Natural killer cell (primary cell): Measurements from ENCODE around the gene MYO5A. TPM values are rescaled to one million over a fixed set of nuclear protein-coding genes. Genes with fewer than 3 reads are reported as not detected.

Source experiments
- ATAC-seq, 3 donors: fragments of 150-1000 bp in 2 of 3; fragments of 200-7000 bp in 1 of 3; cut with Tn5 transposase; 1 replicate in 1 of 3; 2 replicates in 2 of 3; pipeline ENCODE4 v1.10.0; 2021; ENCODE audit warnings: mild to moderate bottlenecking in 2 of 3, moderate library complexity in 2 of 3
- DNase-seq, 2 donors: peaks; one replicate each; pipeline versions ENCODE4 v3.0.0 to v3.0.0-alpha.2; 2013 to 2021; ENCODE audit warnings: mixed read lengths in 1 of 2
- H3K27ac ChIP-seq: one replicate; pipeline ENCODE4 v1.5.1; 2013; ENCODE audit warnings: mild to moderate bottlenecking, low read length
- H3K27me3 ChIP-seq: one replicate; pipeline ENCODE4 v1.6.1; 2013; ENCODE audit warnings: low read length; ENCODE audit not compliant: control insufficient read depth, insufficient read depth
- H3K36me3 ChIP-seq: one replicate; pipeline ENCODE4 v1.6.1; 2013; ENCODE audit warnings: low read length; ENCODE audit not compliant: control insufficient read depth, insufficient read depth
- H3K4me1 ChIP-seq: one replicate; pipeline ENCODE4 v1.6.1; 2013; ENCODE audit warnings: low read length; ENCODE audit not compliant: control insufficient read depth, insufficient read depth
- H3K4me3 ChIP-seq: one replicate; pipeline ENCODE4 v1.5.1; 2013; ENCODE audit warnings: low read length
- H3K9me3 ChIP-seq: one replicate; pipeline ENCODE4 v1.6.1; 2013; ENCODE audit warnings: low read length; ENCODE audit not compliant: control insufficient read depth, insufficient read depth
- H3K27ac Mint-ChIP-seq, 2 donors: one replicate each; pipeline ENCODE4 v1.8.0; 2022; ENCODE audit warnings: mild to moderate bottlenecking in 2 of 2, mixed read lengths in 2 of 2, moderate library complexity in 1 of 2
- H3K27me3 Mint-ChIP-seq, 2 donors: one replicate each; pipeline ENCODE4 v1.8.0; 2022; ENCODE audit warnings: low read depth in 2 of 2, mixed read lengths in 2 of 2
- H3K36me3 Mint-ChIP-seq: one replicate; pipeline ENCODE4 v1.8.0; 2022; ENCODE audit warnings: mixed read lengths
- H3K4me1 Mint-ChIP-seq, 2 donors: one replicate each; pipeline ENCODE4 v1.8.0; 2022; ENCODE audit warnings: mixed read lengths in 2 of 2
- H3K4me3 Mint-ChIP-seq: one replicate; pipeline ENCODE4 v1.8.0; 2022; ENCODE audit warnings: mild to moderate bottlenecking, moderate library complexity, mixed read lengths
- H3K9me3 Mint-ChIP-seq, 2 donors: one replicate each; pipeline ENCODE4 v1.8.0; 2022; ENCODE audit warnings: mixed read lengths in 2 of 2
- CTCF ChIP-seq: fragments of 200-600 bp; IDR thresholded peaks from one replicate; pipeline ENCODE4 v1.8.0; 2022; ENCODE audit warnings: antibody characterized with exemption
- WGBS: methylation state at CpG from one replicate; pipeline ENCODE4 v1.1.7; 2013; ENCODE audit warnings: missing lambda C conversion rate; ENCODE audit not compliant: insufficient coverage; 5-methylcytosine and 5-hydroxymethylcytosine counted together
- intact Hi-C: fragments of 100-400 bp; cut with micrococcal nuclease; formaldehyde crosslinking; loops from one replicate; pipeline ENCODE4 v1.14.2; 2022
- total RNA-seq, 4 donors: library from RNA; stranded (reverse); fragments of 120-200 nt in 1 of 4; gene quantifications; one replicate each; pipeline versions ENCODE4 v1.2.3 to v1.2.4, GENCODE V29; 2013 to 2022

The MYO5A gene
- total RNA-seq, 3 donors from 2014 or later (not counting 1 experiment from before 2014, with no cell fraction given), result 42.8 to 51.5 (median 44.4) TPM

- H3K4me1 Mint-ChIP-seq, result no peaks in the 10 kb centered on the region
- ATAC-seq, result no peak
- H3K36me3 ChIP-seq, result peaks cover 27% of the 10 kb centered on the region
- WGBS, result 88% methylated on average over 2 of the region's 3 CpGs
- no peak overlapping the region for H3K4me3 Mint-ChIP-seq
- H3K36me3 Mint-ChIP-seq, result no peaks in the 10 kb centered on the region
- no peak for DNase-seq
- H3K4me1 ChIP-seq, result no peaks in the 10 kb centered on the region
- no peak overlapping the region for H3K27ac ChIP-seq
- H3K9me3 ChIP-seq, result no peaks in the 10 kb centered on the region
- no peaks in the 10 kb centered on the region for H3K27me3 ChIP-seq
- no peaks in the 10 kb centered on the region for H3K9me3 Mint-ChIP-seq
- H3K27ac Mint-ChIP-seq, result no peak overlapping the region
- H3K4me3 ChIP-seq, result no peak overlapping the region
- no peaks in the 10 kb centered on the region for H3K27me3 Mint-ChIP-seq
- no peak for TF ChIP-seq CTCF
- intact Hi-C loops, result no loop called here
These were observed 184.8 kb downstream of the MYO5A start for GRCh38 chr15:52343831-52344230.

GRCh38 chr15:52340093-52340492 is 188.6 kb downstream of the MYO5A start:
- peaks cover 28% of the 10 kb centered on the region for H3K36me3 ChIP-seq
- H3K4me3 ChIP-seq, result no peak overlapping the region
- H3K9me3 ChIP-seq, result no peaks in the 10 kb centered on the region
- no peak for ATAC-seq
- H3K27ac Mint-ChIP-seq, result no peak overlapping the region
- H3K27me3 Mint-ChIP-seq, result no peaks in the 10 kb centered on the region
- intact Hi-C loops, result no loop called here
- no peaks in the 10 kb centered on the region for H3K4me1 ChIP-seq
- no peaks in the 10 kb centered on the region for H3K9me3 Mint-ChIP-seq
- no peak overlapping the region for H3K4me3 Mint-ChIP-seq
- no peak for DNase-seq
- no peaks in the 10 kb centered on the region for H3K36me3 Mint-ChIP-seq
- TF ChIP-seq CTCF, result no peak
- 98% methylated on average over 16 of the region's 16 CpGs for WGBS
- no peaks in the 10 kb centered on the region for H3K27me3 ChIP-seq
- H3K4me1 Mint-ChIP-seq, result peaks cover 0 to 10% of the 10 kb centered on the region in 2 donors
- no peak overlapping the region for H3K27ac ChIP-seq

- Histone ChIP-seq H3K4me3 (no peak overlapping the region), H3K27me3 (no peaks in the 10 kb centered on the region), H3K4me1 (no peaks in the 10 kb centered on the region), H3K9me3 (no peaks in the 10 kb centered on the region), H3K27ac (no peak overlapping the region), H3K36me3 (peaks cover 24% of the 10 kb centered on the region)
- Mint-ChIP-seq H3K4me1 (peaks cover 0 to 10% of the 10 kb centered on the region in 2 donors), H3K36me3 (no peaks in the 10 kb centered on the region), H3K27me3 (no peaks in the 10 kb centered on the region), H3K27ac (no peak overlapping the region), H3K9me3 (no peaks in the 10 kb centered on the region), H3K4me3 (no peak overlapping the region)
- intact Hi-C loops, result no loop called here
- DNase-seq (no peak), ATAC-seq (no peak)
- WGBS, result no CpG with 5 or more reads among the region's 1 CpG
- TF ChIP-seq CTCF, result no peak
These were observed 189.8 kb downstream of the MYO5A start for GRCh38 chr15:52338891-52339290.

GRCh38 chr15:52338058-52338457 is 190.6 kb downstream of the MYO5A start:
- Mint-ChIP-seq H3K36me3 (no peaks in the 10 kb centered on the region), H3K9me3 (no peaks in the 10 kb centered on the region), H3K4me1 (peaks cover 0 to 10% of the 10 kb centered on the region in 2 donors), H3K27me3 (no peaks in the 10 kb centered on the region), H3K27ac (peak overlapping the region in 1 of 2 donors; percentile 22), H3K4me3 (no peak overlapping the region)
- no peak overlapping the region for H3K27ac ChIP-seq
- DNase-seq, result no peak
- peaks cover 24% of the 10 kb centered on the region for H3K36me3 ChIP-seq
- H3K4me1 ChIP-seq, result no peaks in the 10 kb centered on the region
- H3K4me3 ChIP-seq, result no peak overlapping the region
- intact Hi-C loops, result no loop called here
- no peak for TF ChIP-seq CTCF
- no peak for ATAC-seq
- 100% methylated on average over 3 of the region's 3 CpGs for WGBS
- no peaks in the 10 kb centered on the region for H3K27me3 ChIP-seq
- no peaks in the 10 kb centered on the region for H3K9me3 ChIP-seq
